SHP77 treated with DMSO at 0.1 percent for 48 hours (cell line): ENCODE data around the gene BIRC5.
A peak's percentile ranks its signal among the peaks of the same experiment; 100 is the strongest.
"Not testable (repeated sequence)": the region's sequence is repeated elsewhere in the genome, so short reads cannot be mapped to it uniquely, and the experiment has no call there.

Experiments used
- DNase-seq: peaks from one replicate; lab custom pipeline; 2025; lab: John Stamatoyannopoulos, UW

Gene BIRC5

DNA sequence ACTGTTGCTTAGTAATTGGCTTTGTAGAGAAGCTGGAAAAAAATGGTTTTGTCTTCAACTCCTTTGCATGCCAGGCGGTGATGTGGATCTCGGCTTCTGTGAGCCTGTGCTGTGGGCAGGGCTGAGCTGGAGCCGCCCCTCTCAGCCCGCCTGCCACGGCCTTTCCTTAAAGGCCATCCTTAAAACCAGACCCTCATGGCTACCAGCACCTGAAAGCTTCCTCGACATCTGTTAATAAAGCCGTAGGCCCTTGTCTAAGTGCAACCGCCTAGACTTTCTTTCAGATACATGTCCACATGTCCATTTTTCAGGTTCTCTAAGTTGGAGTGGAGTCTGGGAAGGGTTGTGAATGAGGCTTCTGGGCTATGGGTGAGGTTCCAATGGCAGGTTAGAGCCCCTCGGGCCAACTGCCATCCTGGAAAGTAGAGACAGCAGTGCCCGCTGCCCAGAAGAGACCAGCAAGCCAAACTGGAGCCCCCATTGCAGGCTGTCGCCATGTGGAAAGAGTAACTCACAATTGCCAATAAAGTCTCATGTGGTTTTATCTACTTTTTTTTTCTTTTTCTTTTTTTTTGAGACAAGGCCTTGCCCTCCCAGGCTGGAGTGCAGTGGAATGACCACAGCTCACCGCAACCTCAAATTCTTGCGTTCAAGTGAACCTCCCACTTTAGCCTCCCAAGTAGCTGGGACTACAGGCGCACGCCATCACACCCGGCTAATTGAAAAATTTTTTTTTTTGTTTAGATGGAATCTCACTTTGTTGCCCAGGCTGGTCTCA is 11.2 kb downstream of the BIRC5 start:
- DNase-seq: no peak

DNA sequence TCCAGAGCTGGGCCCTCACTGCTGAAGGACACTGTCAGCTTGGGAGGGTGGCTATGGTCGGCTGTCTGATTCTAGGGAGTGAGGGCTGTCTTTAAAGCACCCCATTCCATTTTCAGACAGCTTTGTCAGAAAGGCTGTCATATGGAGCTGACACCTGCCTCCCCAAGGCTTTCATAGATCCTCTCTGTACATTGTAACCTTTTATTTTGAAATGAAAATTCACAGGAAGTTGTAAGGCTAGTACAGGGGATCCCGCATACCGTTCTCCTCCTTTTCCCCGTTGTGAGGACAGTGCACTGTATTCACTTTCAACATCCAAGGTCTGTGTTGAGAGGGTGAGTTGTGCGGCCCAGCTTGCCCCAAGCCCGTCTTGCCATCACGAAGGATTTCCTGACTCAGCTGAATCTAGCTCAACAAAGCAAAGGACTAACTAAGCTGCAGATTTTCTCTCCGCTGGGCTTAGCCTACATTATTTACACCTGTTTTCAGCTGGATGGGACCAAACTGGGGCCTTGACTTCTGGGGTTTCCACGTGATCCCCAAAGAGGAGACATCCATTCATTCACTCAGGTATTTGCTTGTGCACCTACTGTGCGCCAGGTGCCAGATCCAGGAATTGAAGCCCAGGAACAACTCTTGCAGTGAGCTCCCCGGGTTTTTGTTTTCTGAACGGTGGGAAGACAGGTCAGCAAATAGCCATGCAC is 12.2 kb downstream of the BIRC5 start:
- peak; percentile 47 for DNase-seq

DNA sequence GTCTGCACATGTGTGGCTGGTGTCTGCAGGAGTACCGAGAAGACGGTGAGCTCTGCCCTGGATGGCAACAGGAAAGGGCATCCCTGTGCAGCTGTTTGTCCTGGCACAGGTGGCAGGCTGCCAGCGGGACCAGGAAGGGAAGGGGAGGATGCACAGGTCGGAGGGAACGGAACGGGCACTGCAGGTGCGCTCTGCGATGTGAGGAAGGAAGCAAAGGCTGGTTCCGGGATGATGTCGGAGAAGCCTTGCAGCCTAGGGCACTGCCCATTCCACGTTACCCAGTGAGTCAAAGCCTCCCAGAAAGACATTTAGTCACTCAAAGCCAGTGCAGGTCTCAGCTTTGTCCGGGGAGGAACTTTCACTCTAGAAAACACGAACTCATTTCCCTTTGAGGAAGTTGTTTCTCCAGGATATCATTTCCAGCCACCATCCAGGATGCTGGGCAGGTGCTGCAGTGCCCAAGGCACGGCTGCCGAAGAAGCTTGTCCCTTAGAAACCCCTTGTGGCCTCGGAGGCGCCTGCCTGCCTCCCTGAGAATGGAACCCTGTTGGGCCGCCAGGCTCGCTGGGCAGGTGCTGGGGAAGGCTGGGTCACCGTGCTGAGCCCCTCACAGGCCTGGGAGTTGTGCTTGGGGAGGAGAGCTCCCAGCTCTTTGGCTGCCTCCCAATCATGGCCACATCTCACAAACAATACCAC is 12.9 kb downstream of the BIRC5 start:
- DNase-seq: peak; percentile 81

DNA sequence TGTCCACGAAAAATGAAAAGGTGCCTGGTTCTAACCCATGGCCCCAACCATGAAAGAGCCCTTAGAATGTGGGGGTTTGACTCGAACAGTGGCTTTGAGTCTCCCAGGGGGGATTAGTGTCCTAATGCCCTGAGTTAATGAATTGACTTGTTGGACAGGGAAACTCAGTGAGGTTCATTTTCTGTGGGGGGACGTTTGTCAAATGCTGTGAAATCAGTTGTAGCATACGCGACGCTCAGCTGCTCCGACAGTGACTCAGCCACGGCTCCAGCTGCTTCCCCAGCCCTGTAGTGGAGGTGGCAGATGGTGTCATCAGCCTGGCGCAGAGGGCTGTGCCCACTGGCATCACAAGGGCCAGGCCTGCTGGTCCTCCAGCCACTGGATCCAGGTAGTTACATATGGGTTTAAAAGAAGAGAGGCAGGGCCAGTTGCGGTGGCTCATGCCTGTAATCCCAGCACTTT is 13.4 kb downstream of the BIRC5 start:
- DNase-seq: peak; percentile 82

DNA sequence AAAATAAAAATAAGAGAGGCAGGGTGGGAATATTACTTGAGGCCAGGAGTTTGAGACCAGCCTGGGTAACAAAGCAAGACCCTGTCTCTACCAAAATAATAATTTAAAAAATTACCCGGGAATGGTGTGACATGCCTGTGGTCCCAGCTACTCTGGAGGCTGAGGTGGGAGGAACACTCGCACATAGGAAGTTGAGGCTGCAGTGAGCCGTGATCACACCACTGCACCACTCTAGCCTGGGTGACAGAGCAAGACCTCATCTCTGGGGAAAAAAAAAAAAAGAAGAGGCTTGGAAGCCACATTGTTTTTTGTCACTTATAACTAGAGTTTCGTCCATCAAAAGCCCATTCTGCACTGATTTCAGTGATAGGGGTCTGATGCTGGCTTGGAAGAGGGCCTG is 14.1 kb downstream of the BIRC5 start:
- no peak for DNase-seq

DNA sequence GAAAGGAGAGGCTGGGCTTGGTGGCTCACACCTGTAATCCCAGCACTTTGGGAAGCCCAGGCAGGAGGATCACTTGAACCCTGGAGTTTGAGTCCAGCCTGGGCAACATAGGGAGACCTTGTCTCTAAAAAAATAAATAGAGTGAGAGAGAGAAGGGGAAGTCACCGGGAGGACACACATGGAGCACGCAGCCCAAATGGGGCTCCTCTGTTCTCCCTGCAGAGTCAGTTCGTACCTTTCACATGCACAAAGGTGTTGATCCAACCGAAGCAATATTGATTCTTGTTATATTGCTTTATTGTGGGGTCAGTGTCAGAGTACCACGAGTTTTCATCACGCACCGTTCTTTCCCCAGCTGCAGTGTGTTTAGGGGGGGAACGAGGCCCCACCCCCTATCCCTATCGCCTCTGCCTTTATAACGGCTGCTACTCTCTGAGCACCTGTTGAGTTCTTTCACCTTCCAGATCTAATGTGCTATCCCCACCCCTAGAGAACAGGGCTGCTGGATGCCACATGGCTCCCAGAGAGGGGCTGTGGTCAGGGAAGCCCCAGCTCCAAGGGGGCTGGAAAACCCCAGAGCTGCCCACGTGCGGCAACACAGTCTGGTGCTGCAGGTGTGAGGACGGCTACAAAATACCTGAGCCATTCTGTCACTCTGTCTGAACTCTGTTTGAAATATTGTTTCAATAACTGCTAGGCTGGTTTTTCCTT is 16.4 kb downstream of the BIRC5 start:
- no peak for DNase-seq

DNA sequence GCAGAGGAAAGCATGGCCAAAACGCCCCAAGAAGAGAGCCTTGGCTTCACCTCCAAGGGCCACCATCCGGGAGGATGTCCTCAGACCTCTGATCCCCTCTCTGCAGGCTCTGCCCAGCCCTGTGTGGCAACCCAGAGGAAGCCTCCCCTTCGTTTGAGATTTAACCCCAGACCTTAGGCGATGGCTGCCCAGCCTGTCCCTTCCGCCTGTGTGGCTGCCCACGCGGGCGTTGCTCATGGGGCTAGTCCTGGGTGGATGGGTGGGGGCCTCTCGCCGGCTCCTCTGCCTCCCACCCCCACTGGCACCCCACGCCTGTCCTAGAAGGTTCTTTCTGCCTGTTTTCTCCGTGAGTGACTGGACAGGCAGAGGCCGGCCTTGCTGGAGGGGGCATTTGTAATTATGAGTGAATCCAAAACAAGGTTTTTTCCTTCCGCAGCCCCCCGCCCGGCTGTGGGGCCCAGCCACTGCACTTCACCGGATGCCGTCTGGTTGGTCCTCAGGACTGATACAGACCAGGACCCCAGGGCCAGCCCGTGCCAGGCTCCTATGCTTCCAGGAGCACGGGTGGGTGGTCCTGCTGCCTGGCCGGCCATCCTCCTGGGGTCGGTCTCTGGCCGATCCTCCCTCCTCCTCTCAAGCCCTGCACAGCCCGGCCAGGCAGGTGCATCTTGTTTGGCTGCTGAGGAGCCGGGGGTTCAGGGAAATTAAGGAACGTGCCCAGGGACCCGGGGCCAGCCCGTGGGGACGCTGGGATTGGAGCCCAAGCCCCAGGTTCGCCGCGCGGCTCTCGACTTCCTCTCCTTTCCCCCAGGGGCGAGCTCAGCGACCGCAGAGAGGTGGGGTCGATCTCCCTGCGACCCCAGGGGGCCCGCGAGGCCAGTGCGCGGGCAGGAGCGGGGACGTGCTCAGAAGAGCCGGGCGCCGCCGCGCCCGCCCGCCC is 17.2 kb downstream of the BIRC5 start, which contains the start of gene TMEM235:
Gene TMEM235 (plus strand): TSS at position 636 of the 940 bp plus-strand sequence. CDS start 393 bp downstream, outside the sequence.
- no peak for DNase-seq

DNA sequence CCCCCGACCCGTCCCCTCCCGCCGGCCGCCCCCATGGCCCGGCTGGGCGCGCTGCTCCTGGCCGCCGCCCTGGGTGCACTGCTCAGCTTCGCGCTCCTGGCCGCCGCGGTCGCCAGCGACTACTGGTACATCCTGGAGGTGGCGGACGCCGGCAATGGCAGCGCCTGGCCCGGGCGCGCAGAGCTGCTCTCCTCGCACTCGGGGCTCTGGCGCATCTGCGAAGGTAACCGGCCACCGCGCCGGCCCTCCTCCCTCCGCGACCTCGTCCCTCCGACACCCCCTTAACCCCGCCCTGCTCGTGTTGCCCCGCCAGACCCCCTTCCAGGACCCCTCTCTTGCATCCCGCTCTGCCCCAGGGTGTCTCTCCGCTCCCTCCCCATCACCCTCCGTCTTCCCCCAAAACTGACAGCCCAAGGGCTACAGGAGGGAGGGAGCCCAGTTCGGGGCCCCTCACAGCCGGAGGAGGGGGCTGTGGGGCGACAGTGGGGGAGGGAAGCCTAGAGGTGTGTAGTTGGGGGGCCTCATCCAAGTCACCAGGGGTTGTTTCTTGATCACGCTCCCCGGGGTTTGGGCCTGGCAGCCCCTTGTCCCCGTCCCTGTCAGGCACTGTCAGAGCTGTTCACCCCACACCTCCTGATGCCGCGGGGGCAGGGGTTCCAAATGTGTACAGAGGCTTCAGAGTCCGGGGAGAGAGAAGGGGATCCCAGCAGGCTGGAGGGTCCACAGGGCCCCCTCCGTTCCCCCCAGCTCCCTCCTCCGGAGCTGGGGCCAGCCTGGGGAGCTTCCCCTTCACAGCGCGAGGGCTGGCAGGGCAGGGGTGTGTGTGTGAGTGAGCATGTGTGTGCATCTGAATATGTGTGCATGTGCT is 18.2 kb downstream of the BIRC5 start:
- no peak for DNase-seq

DNA sequence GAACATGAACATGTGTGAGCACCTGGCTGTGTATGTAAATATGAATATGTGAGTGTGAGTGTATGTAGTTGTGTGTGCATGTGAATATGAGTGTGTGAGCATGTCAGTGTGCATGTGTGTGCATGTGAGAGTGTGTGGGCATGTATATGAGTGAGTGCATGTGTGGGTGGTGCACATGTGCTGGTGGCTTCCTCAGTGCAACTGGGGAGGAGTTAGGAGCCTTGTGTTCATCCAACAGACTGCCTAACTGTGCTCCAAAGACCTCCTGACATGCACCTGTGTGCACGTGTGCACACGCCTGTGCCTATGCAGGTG is 18.8 kb downstream of the BIRC5 start:
- no peak for DNase-seq

DNA sequence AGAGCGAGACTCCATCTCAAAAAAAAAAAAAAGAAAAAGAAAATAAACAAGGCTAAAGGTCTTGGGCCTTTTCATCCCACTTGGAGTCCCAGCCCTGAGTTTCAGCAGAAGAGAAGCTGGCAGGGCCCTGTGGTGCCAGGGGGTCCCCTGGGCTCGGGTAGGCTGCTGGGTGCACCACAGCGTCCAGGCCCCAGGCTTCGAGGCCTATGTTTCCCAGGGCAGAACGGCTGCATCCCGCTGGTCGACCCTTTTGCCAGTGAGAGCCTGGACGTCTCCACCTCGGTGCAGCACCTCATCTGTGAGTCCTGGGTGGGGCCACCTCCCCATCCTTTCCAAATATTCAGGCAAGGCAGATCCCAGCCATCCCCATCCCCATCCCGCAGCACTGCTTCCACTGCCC is 19.6 kb downstream of the BIRC5 start:
- DNase-seq: no peak

DNA sequence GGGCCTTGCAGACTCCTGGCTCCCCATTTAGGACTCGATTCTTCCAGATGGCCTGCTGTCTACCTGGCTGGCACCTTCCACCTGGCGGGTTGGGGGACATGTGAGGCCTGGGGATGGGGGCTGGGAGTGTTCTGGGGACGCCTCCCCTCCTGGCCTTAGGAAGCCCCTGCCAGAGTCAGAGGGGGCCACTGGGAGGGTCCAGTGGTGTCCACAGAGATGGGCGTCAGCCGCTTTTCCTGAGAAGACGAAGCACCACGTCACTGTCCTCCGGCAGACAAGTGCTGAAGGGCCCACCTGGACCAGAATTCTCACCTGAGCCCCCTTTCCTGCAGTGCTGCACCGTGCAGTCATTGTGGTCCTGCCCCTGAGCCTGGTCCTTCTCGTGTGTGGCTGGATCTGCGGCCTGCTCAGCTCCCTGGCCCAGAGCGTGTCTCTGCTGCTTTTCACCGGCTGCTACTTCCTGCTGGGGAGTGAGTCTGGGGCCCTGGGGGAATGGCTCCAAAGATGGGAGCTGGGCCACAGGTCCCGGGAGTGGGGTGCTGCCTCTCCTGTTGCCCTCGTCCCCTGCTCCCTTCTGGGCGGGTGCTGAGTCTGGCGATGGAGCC is 20.3 kb downstream of the BIRC5 start:
- no peak for DNase-seq

DNA sequence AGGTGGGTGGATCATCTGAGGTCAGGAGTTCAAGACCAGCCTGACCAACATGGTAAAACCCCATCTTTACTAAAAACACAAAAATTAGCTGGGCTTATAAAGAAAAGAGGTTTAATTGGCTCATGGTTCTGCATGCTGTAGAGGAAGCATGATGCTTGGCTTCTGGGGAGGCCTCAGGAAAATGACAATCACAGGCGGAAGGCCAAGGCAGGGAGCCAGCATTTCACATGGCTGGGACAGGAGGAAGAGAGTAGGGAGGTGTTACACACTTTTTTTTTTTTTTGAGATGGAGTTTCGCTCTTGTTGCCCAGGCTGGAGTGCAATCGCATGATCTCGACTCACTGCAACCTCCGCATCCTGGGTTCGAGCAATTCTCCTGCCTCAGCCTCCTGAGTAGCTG is 21.0 kb downstream of the BIRC5 start:
- not testable (repeated sequence) for DNase-seq

DNA sequence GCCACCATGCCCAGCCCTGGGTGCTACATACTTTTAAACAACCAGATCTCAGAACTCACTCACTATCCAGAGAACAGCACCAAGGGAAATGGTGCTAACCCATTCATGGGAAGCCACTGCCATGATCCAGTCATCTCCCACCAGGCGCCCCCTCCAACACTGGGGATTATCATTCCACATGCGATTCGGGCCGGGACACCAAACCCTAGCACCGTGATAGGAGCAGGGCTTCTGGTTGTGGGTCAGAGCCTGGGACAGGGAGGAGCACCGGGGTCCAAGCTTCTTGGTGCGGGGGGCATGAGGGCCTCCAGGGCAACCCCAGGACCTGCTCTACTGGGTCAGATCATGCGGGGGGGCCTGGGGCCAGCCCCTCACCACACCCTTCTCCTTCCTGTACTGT is 21.8 kb downstream of the BIRC5 start:
- no peak for DNase-seq

DNA sequence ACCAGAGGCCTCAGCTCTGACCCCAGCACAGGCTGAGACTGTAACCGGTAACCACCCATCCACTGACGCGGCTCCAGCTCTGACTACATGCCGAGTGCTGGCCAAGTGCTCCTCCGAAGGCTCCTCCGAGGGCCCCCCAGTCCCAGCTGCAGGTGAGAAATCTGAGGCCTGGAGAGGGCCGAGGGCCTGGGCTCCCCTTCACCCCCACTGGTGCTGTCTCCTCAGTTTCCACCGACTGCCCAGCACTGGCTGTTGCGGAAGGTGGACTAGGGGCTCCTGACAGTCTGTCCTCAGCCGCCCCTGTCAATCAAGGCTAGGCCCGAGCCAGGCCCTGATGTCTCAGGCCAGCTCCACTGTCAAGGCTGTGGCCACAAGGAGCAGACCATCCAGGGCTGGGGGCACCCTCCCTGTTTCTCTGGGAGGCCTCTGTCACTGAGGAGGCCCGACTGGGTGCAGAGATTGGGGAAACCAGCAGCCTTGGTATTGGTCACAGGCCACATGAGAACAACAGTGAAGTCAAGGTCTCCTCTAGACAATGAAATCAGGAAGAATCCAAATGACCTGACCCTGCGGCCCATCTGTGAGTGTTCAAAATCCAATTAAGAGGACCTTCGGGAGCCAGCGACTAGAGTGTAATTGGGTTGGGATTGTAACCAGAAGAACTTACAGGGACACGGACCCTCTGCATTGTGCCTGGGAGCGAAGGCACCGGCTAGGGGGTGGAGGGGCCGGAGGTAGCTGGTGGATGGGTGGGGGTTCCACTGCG is 22.5 kb downstream of the BIRC5 start:
- no peak for DNase-seq

DNA sequence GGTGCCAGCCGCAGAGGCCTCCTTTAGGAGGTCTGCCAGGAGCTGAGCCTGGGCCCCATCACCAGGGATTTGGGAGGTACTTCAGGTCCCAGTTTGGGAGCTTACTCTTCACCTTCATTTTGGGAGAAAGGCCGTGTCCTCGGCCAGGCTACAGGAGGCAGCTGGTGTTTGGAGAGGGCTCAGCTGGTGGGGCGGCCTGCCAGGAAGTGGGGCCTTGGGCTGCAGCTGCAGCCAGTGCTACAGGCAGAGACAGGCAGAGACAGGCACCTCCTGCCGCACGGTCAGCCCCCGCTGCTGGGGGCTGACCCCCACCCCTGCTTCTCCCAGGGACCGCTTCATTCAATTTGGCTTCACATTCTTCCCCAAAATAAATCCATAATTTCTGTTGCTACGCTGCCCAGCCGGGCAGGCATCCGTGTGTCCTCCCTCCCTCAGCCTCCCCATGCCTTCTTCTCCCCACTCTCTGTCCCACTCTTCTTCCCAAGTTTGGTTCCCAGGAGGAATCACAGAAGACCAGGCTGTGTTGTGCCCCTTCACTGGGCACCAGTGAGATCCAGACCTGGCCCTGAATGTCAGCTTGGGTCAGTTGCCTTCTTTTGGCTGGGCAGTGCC is 23.5 kb downstream of the BIRC5 start:
- DNase-seq: peak; percentile 79

DNA sequence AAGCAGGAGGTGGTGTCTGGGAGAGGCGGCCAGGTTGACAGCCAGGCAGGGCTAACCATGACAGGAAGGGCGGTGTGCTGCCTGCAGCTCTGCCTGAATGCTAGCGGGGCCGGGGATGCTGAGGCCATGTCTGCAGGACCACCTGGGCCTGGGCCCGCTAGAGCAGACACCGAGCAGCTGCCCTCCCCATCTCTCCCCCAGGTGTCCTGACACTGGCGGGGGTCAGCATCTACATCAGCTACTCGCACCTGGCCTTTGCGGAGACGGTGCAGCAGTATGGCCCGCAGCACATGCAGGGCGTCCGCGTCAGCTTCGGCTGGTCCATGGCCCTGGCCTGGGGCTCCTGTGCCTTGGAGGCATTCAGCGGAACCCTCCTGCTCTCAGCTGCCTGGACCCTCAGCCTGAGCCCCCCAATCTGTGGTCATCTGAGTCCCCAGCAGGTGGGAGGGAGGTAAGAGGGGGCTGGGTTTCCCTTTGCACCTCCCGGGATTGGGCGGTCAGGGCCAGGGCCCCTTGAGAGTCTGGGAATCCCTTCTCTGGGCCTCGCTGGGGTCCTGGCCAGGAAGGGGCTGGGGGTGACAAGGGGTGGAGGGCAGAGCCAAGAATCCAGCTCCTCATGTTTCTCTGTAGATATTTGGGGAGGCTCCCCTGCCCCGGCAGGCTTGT is 24.9 kb downstream of the BIRC5 start:
- DNase-seq: no peak

DNA sequence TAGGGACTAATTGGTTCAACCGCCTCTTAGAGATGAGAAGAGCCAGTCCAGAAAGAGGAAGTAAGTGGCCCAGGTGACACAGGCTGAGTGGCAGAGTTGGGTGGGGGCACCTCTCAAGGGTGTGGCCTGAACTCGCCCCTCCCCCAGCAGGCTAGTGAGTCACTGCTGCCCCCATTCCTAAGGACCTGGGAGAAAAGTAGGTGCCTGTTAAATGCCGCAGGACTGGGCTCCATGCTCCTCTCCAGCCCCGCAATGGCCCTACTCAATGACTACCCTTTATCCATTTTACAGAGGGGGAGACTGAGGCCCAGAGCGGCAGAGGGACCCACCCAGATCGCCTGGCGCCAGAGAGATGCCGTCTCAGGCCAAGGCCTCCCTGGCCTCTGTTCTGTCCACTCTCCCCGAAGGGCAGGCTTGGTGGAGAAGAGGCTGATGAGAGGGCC is 25.5 kb downstream of the BIRC5 start:
- no peak for DNase-seq
